Choroid plexus epithelial cell (primary cell): Measurements from ENCODE around the gene GIT2.
"Not testable (repeated sequence)": the region's sequence is repeated elsewhere in the genome, so short reads cannot be mapped to it uniquely, and the experiment has no call there.

Experiments used
- DNase-seq: peaks from one replicate; pipeline ENCODE4 v3.0.0-alpha.2; 2010; ENCODE audit warnings: low read depth
- H3K4me3 ChIP-seq: 2 replicates; pipeline ENCODE4 v1.5.1; 2011; ENCODE audit warnings: low read depth, mild to moderate bottlenecking, control low read depth, low read length, moderate library complexity
- CTCF ChIP-seq: conservative IDR thresholded peaks from 2 replicates; pipeline ENCODE4 v1.5.1; 2011; ENCODE audit warnings: low read depth, mild to moderate bottlenecking, control low read depth, inconsistent platforms, low read length, moderate library complexity

GIT2 gene

GRCh38 chr12:110012659-110013058, 16.5 kb upstream of the GIT2 start:
- no peak overlapping the region for H3K4me3 ChIP-seq
- no peak for TF ChIP-seq CTCF

GRCh38 chr12:110012137-110012536, 16.0 kb upstream of the GIT2 start:
- TF ChIP-seq CTCF: no peak
- H3K4me3 ChIP-seq: no peak overlapping the region
- no peak for DNase-seq

More at GRCh38 chr12:110012659-110013058, 16.5 kb upstream of the GIT2 start:
- DNase-seq: no peak

GRCh38 chr12:110010853-110011723, 14.9 kb upstream of the GIT2 start:
- DNase-seq: no peak
- no peak overlapping the region for H3K4me3 ChIP-seq

GRCh38 chr12:110008681-110009398, 12.7 kb upstream of the GIT2 start:
- not testable (repeated sequence) for DNase-seq, H3K4me3 ChIP-seq

More at GRCh38 chr12:110010853-110011723, 14.9 kb upstream of the GIT2 start:
- no peak for TF ChIP-seq CTCF

GRCh38 chr12:110007881-110008280, 11.7 kb upstream of the GIT2 start:
- DNase-seq: no peak
- no peak overlapping the region for H3K4me3 ChIP-seq
- TF ChIP-seq CTCF: no peak

GRCh38 chr12:110006115-110006514, 9.9 kb upstream of the GIT2 start:
- no peak for DNase-seq
- no peak for TF ChIP-seq CTCF
- H3K4me3 ChIP-seq: no peak overlapping the region

- no peak for DNase-seq
- H3K4me3 ChIP-seq: no peak overlapping the region
- TF ChIP-seq CTCF: no peak
Observed at GRCh38 chr12:110005319-110005973, 9.3 kb upstream of the GIT2 start.
